Activated T-cell treated with anti-CD3 and anti-CD28 coated beads for 48 hours (primary cell): Measurements from ENCODE around the gene CCDC14.
"Not testable (repeated sequence)": the region's sequence is repeated elsewhere in the genome, so short reads cannot be mapped to it uniquely, and the experiment has no call there.

Source experiments
- DNase-seq: peaks from one replicate; pipeline ENCODE4 v3.0.0-alpha.2; 2020; ENCODE audit warnings: low read depth

The CCDC14 gene

DNA sequence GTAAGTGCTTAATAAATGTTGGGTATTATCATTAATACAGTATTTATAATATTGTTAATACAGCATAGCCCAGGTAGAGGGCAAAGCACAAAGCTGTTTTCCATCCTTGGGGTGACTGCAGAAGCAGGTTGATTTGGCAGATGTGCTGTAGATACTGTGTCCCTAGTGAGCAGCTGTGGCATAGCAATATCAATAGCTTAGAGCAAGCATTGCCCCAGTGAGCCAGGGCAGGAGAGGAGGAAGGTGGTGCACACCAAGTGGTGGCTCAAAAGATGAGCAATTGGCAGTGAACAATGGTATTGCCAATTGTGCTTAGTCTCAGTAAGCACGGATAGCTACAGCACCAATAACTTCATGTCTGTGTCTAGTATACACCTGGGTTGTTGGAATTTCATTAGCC is 5.8 kb upstream of the CCDC14 start:
- DNase-seq, result not testable (repeated sequence)

DNA sequence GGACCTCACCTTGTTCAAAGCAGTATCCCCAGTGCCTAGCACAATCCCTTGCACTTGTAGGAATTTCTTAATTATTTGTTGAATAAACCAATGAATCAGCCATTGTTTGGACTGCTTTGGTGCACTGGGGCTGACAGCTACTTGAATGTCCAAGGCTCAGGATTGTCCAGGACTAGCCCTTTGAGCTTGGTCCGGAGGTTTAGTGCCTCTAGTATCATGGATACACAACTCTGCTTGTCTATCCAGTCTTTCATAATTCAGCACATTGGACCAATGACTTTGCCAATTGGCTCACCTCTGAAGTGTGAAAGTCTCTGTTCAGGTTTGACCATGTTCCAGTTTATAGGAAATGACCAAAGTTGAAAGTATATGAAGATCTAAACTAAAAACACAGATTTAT is 3.8 kb upstream of the CCDC14 start:
- DNase-seq, result not testable (repeated sequence)

DNA sequence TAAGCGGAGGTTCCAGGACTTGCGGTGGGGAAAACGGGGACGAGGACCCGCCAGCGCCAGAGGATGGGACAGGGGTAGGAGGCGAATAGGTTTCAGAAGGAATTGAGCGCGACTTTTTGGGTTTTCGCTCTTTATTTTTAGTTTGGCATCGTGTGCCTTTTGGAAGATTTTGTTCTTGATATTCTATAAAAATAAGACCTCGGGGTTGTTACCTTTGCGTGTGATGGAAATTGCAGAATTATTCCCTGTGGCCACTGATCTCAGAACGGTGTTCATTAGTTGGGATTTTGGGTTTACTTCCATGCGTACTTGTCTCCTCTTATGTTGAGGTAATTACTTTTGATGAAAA is 453 bp upstream of the CCDC14 start:
- no peak for DNase-seq

DNA sequence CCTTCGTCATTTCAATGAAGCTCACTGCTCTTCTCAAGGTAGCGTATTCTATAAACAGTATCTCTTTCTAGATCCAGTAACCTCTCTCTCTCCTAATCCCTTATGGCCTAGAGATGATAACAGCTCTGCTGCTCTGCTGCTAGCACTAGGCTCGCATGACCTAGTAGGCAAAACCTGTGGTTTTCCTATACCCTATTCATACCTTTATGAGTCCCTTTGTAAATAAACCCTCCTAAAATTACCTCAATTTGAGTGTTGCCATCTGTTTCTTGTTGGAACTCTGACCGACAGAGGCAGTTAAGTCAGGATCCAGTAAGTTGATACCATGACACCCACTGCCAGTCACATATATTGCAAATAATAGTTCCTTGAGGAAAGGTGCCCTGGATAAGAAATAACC is 7.3 kb downstream of the CCDC14 start:
- DNase-seq, result no peak

DNA sequence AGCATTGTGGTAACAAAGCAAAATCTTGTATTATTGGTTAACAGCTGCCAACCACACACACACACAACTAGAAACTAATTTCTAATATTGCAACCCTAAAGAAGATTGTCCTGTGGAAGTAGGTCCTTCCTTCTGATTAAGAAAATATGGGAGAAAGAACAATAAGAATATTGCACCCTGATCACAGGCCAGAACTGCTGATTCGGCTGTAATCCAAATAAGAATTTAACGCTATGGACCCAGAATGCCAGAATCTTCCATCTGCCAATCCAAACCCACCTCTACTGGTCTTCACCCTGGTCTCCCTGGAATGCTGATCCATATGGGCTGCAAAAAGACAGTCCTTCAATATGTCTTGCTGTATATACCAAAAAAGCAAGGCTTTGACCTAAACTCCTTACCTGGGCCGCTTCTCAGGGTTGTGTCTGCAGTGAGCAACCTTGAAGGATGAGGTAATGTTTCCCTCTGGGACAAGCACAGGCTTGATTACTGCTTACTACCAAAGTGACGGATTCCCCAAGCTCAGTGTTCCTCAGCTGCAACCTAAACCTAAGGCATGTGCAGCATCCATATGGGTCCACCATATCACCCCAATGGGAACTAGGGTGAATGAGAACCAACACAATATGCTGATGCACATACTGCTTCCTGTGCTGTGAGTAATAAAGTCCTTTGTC is 8.0 kb downstream of the CCDC14 start:
- no peak for DNase-seq

DNA sequence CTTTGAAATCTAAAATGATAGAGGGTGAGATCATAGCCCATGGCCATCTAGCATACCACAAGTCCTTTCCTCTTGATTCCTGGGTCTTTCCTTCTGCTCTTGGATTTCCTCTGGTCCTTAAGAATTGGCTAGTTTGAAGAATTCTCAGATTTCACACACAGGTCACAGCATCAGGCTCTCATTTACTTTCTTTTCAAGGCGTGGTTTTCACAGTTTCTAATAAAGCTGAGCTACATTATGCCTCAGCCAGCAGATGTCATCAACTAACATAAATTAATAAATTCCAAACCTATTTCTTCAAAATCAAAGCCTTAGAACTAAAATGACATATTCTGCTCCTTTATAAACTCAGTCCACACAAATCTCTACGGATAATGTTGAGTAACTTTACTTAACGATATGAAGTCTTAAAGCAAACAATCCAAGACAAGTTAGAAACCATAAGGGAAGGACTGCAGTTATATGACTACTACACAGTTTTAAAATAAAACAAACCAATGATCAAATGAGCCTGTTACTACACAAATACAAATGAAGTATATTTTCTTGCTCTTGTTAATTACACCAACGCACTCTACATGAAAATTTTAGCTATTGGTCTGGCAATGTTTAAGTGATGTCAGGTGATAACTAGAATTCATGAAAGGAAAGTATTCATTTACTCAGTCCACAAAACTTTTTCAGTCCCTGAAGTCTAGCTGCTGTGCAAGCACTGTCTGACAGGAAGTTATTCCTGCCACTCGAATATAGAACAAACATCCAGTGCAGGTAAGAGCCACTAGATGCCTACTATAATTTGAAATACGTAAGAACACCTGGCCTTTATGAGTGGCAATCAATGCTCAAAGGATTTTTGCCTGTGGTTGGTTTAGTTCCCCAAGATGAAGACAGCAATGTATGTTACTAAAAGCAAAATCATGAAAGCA is 9.2 kb downstream of the CCDC14 start:
- DNase-seq, result no peak

DNA sequence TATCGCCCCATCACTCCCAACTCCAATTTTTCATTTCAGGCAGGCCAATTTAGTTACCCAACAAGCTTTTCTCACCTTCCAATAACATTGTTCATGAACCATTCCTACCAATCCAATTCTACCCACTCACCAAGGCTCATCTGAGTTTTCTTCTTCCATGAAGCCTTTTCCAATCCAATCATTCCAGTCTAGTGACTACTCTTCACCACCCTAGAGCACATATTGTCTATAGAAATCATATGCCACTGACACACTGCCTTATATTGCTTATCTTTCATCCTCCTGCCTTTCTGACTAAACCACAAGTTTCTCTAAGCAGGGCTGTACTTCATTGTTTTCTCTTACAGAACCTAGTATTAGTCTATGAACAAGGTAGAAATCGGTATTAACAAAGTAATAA is 11.4 kb downstream of the CCDC14 start:
- no peak for DNase-seq

DNA sequence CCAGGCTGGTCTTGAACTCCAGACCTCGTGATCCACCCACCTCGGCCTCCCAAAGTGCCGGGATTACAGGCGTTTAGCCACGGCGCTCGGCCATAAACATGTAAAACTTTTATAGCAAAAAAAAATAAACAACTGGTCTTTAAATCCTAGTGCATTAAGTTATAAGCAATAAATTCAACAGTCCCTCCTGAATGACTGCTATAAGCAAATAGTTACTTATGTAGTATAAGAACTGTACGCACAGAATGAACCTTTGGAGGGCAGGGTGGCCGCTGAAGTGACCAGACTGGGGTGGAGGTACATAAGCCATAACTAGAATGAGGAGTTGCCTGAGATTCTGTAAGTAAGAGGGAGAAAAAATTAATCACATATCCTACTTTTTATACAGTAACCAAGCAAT is 12.6 kb downstream of the CCDC14 start:
- DNase-seq, result no peak

DNA sequence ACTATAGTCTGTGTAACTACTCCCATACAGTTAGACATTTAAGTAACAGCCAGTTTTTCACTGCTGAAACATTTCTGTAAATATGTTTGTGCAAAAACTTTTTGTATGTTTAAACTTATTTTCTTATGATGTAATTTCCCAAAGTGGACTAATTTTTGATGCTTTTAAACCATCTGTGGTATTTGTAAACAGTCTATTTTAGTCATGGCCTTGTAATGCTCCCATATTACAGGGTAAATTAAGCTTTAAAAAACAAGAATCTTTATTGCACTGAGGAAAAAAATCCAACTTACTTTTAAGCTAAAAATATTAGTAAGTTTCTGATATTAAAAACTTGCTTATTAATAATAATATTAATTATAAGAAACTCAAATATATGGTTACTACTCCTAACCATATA is 13.5 kb downstream of the CCDC14 start:
- no peak for DNase-seq

DNA sequence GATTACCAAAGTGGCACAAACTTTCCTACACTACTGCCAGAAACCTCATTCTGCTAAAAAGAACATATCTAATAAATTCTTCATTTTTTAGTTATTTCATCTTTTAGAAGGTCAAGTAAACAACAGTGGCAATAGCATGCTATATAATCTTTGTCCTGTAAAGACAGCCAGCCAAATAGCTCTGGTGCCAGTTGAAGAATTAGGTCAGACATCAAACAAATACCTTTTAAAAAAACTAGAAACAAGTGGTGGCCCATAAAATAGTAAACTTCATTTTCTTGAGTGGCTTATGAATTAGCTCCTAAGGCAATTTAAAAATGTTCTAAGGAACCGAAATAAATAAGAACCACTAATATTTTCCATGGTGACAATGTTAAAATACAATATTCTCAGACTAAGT is 19.5 kb downstream of the CCDC14 start:
- no peak for DNase-seq

DNA sequence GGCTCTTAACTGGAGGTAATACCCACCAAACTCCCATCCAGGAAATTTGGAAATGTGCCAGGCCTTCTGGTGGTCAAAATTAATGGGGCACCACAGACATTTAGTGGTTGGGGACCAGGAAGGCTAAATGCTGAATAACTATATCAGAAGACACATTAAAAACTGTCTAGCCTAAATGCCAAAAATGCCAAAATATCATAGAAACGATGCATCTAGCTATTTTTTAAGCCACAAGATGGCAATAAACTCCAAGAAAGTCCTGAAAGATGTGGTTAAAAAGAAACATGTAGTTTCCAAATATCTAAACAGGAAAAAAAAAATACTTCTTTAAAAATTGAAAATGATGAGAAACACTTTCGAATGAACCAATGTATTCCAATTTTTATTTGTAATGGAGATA is 19.9 kb downstream of the CCDC14 start:
- no peak for DNase-seq

DNA sequence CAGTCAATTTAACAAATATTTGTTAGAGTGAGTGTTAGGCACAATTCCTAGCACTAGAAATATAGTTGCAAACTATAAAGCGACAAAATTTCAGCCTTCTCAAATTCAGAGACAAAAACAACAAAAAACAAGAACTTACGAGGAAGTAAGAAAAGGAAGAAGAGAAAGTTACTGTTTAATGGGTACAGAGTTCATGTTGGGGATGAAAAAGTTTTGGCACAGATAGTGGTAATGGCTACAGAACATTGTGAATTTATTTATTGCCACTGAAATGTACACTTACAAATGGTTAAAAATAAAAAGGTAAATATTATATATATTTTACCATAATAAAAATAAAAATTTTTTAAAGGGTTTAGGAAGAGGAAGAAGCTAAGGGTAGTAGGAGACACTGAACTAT is 21.3 kb downstream of the CCDC14 start:
- DNase-seq, result no peak

DNA sequence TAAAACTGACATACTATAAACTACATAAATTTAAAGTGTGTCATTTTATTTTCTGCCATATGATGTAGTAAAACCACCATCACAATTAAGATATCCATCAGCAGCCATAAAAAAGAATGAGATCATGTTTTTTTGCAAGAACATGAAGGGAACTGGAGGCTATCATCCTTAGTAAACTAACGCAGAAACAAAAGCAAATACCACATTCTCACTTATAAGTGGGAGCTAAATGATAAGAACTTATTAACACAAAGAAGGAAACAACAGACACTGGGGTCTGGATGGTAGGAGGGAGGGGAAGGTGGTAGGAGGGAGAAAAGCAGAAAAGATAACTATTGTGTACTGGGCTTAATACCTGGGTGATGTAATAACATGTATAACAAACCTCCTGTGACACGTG is 24.6 kb downstream of the CCDC14 start:
- DNase-seq, result no peak

DNA sequence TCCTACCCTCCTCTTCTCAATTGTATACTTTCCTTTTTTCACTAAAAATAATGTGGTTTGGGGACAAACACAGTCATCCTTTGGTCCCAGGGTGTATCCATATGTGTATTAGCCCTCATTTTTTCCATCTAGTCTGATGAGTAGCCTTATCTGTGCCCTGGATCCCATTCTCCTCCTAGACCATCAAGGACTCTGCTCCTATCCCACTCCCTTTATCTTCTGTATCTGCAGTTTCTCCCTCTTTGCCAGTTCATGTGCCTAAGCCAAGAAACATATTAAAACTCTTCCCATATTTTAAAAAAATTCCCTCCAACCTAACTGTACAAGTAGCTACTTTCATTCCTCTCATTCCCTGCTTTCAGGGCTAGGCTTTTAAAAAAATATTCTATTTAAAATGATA is 25.2 kb downstream of the CCDC14 start:
- DNase-seq, result no peak

DNA sequence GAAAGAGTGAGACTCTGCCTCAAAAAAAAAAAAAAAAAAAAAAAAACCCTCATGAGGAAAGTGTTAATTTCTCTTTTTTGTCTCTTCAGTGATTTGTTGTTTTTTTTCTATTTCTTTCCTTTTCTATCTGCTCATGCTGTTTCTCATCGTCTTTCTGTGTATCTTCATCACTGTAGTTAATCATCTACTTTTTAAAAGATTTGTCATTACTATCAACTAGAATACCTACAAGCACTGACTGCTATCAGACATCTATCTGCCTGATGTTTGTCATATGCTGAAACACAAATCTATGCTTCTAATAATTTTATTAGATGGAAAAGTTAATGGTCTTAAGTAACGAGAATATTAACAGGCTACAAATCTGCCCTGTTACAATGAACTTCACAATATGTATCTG is 26.8 kb downstream of the CCDC14 start:
- no peak for DNase-seq

DNA sequence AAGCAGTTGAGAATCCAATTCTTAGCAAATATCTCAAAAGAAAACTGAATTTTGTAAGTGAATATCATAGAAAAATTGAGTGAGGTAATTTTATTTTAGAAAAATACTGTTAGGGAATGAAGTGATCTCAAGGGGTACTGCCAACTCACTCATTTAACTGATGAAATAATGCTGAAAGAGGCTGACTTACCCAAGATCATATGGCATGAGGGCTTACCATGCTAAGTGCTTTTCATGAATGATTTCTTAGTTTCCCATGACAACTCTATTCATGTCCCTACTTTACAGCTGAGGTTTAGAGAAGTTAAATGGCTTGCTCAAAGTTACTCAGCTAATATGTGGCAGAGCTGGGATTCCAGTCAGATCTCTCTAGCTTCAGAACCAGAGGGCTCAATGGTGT is 30.6 kb downstream of the CCDC14 start:
- DNase-seq, result no peak

DNA sequence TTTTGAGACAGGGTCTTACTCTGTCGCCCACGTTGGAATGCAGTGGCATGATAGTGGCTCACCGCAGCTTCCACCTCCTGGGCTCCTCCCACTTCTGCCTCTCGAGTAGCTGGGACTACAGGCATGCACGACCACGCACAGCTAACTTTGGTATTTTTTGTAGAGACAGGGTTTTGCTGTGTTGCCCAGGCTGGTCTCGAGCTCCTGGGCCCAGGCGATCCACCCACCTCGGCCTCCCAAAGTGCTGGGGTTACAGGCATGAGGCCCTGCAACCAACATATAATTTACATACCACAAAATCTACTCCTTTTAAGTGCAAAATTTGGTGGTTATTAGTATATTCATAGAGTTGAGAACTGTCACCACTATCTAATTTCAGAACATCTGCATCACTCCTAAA is 31.7 kb downstream of the CCDC14 start:
- DNase-seq, result no peak

DNA sequence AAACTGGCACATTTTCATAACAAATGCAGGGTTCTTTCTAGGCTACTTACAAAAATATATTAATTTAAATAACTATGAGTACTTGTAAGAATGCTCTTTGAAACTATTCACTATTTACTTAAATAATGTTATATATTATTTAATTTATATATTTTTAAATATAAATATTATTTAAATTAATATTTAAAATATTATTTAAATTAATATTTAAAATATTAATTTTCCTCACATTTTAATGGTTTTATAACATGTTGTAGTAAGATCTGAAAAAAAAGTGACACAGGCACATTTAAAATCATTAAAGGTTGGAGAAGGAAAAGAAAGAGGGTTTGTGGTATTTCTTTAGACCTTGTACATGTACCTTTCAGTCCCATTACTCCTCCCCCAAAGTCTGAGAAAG is 34.6 kb downstream of the CCDC14 start:
- no peak for DNase-seq

DNA sequence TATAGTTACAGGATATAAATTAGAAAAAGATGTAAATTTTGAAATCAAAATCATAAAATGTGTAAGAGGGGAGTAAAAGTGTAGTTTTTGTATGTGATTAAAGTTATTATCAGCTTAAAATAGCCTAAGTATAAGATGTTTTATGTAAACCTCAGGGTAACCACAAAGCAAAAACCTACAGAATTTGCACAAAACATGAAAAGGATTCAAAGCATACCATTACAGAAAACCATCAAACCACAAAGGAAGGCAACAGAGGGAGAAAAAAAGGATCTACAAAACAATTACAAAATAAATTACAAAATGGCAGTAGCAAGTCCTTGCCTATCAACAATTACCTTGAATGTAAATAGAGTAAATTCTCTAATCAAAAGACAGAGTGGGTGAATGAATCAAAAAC is 40.2 kb downstream of the CCDC14 start:
- no peak for DNase-seq

DNA sequence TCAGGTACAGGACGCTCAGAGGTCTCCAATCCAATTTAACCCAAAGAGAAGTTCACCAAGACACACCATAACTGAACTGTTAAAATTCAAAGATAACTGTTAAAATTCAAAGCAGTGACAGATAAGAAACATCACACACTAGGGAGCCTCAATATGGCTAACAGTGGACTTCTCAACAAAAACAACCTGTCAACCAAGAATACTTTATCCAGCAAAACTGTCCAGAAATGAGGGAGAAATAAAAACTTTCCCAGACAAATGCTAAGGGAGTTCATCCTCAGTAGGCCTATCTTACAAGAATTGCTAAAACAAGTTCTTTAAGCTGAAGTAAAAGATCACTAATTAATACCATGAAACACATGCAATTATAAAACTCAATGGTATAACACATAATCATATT is 40.6 kb downstream of the CCDC14 start:
- no peak for DNase-seq

DNA sequence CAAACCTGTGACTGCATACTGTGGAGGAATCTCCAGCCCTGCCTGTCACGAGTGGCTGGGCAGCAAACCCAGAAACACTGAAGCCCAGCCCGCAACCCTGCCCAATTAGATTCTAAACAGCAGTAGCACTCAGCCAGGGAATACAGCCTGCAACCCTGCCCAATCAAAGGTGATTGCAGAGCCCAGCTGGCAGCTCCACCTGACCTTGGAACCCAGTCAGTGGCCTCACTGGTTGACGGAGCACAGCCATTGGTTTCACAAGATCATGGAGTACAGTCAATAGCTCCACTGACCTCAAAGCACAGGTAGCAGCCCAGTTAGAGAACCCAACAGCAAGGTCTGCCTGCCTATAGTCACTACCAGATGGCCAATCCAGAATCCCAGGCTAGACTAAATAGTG is 41.7 kb downstream of the CCDC14 start:
- DNase-seq, result no peak

DNA sequence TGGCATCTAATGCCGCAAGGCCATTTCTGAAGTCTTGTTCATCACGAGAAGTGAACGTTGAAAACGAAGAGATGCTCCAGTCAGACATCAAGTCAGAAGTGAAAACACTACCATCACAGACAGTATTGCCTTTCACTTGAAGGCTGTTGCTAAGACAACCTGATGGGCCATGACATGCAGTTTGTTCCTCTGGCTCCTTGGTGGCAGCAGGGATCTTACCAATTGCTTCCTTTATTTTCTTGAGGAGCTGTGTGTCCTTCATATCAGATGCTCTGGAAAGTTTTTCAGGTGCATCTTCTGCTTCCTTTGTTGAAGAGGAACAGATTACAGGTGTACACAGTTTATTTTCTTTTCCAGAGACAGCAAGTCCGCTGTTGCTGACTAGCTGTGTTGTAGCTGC is 46.2 kb downstream of the CCDC14 start:
- no peak for DNase-seq

DNA sequence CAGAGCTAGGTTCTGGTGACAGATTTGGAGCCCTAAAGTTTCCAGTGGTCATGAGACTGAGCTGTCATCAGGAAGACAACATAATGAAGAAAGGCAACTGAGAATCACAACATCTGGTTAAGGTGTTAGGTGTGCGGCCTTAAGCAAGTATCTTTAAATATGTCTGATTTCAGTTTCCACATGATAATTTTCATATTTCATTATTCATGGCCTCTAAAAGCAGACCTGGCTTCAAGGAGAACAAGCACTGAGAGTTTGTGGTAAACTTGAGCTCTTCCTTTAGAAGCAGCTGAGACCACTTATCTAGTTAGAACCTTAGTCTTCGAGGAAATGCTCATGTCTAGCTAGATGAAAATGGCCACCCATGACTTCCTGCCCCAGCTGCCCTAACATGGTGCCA is 51.2 kb downstream of the CCDC14 start:
- DNase-seq, result no peak

DNA sequence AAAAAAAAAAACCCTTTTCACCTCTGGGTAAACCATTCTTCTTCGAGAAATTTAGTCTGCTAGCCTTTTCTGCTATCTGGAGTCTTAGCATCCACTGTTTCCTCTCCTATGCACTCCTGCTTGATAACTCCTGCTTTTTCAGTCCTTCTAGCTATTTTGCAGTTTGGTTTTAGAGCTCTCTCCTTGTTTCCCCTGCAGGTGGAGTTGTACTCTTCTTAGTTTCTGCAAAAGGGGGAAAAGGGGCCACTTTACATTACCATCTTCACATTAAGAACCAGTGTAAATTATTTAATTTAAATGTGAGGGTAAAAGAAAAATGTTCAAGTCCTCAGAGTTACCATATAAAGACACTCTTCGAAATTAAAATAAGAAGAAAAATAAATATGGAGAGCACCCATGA is 53.3 kb downstream of the CCDC14 start:
- no peak for DNase-seq
